HepG2 (cell line): Measurements from ENCODE around the gene PPM1G. TPM values are rescaled to one million over a fixed set of nuclear protein-coding genes. Genes with fewer than 3 reads are reported as not detected.

Experiments used
- ARNT ChIP-seq: fragments of 450-650 bp; IDR thresholded peaks from 2 replicates; pipeline ENCODE4 v1.6.1; 2017
- ARNT2 ChIP-seq: sonication (generic); formaldehyde crosslinking; IDR thresholded peaks from 2 replicates; pipeline ENCODE4 v1.8.0; 2022; ENCODE audit warnings: mild to moderate bottlenecking, low read depth, missing genetic modification reagents, moderate library complexity
- ATAD3A ChIP-seq: sonication (generic); formaldehyde crosslinking; IDR thresholded peaks from 2 replicates; pipeline ENCODE4 v1.4.0; 2020; ENCODE audit warnings: missing genetic modification reagents
- GTF3A ChIP-seq: sonication (generic); formaldehyde crosslinking; conservative IDR thresholded peaks from 2 replicates; pipeline ENCODE4 v1.4.0; 2020; ENCODE audit warnings: mild to moderate bottlenecking, missing genetic modification reagents
- GZF1 ChIP-seq: sonication (generic); formaldehyde crosslinking; IDR thresholded peaks from 2 replicates; pipeline ENCODE4 v1.5.1; 2020; ENCODE audit warnings: mild to moderate bottlenecking, missing genetic modification reagents
- HOXA7 ChIP-seq: sonication (generic); formaldehyde crosslinking; IDR thresholded peaks from 2 replicates; pipeline ENCODE4 v1.8.1; 2022; ENCODE audit warnings: mild to moderate bottlenecking, missing genetic modification reagents, moderate library complexity
- NFE2L1 ChIP-seq: sonication (generic); formaldehyde crosslinking; IDR thresholded peaks from 2 replicates; pipeline ENCODE4 v1.4.0; 2020; ENCODE audit warnings: missing genetic modification reagents, mild to moderate bottlenecking, borderline replicate concordance
- RAD21 ChIP-seq: fragments of 450-650 bp; formaldehyde crosslinking; IDR thresholded peaks from 2 replicates; pipeline ENCODE4 v1.5.0; 2020; ENCODE audit warnings: mild to moderate bottlenecking
- XRCC5 ChIP-seq: fragments of 200-400 bp; formaldehyde crosslinking; optimal IDR thresholded peaks from 2 replicates; pipeline ENCODE3; 2017; ENCODE audit warnings: mild to moderate bottlenecking, low read length
- ZFP36 ChIP-seq: fragments of 150-350 bp; IDR thresholded peaks from 2 replicates; pipeline ENCODE4 v1.6.1; 2018; ENCODE audit warnings: borderline replicate concordance, low read length, low read depth; ENCODE audit not compliant: partially characterized antibody
- ZKSCAN1 ChIP-seq: fragments of 150-350 bp; IDR thresholded peaks from 2 replicates; pipeline ENCODE4 v1.6.1; 2014; ENCODE audit warnings: low read length
- ZNF12 ChIP-seq: sonication (generic); formaldehyde crosslinking; IDR thresholded peaks from 2 replicates; pipeline ENCODE4 v1.5.0; 2020; ENCODE audit warnings: missing genetic modification reagents
- ZNF138 ChIP-seq: sonication (generic); formaldehyde crosslinking; IDR thresholded peaks from 2 replicates; pipeline ENCODE4 v1.5.0; 2020; ENCODE audit warnings: mild to moderate bottlenecking, low read depth, missing genetic modification reagents
- ZNF282 ChIP-seq: fragments of 450-650 bp; IDR thresholded peaks from 2 replicates; pipeline ENCODE4 v1.6.1; 2018; ENCODE audit not compliant: partially characterized antibody
- ZNF329 ChIP-seq: sonication (generic); formaldehyde crosslinking; IDR thresholded peaks from 2 replicates; pipeline ENCODE4 v1.9.0; 2021; ENCODE audit warnings: low read depth, mild to moderate bottlenecking, missing genetic modification reagents
- ZNF383 ChIP-seq: sonication (generic); formaldehyde crosslinking; IDR thresholded peaks from 2 replicates; pipeline ENCODE4 v1.4.0; 2020; ENCODE audit warnings: missing genetic modification reagents, mild to moderate bottlenecking, borderline replicate concordance
- ZNF432 ChIP-seq: sonication (generic); formaldehyde crosslinking; IDR thresholded peaks from 2 replicates; pipeline ENCODE4 v1.5.0; 2020; ENCODE audit warnings: missing genetic modification reagents, mild to moderate bottlenecking, borderline replicate concordance
- ZNF788 ChIP-seq: sonication (generic); formaldehyde crosslinking; IDR thresholded peaks from 2 replicates; pipeline ENCODE4 v1.5.0; 2020; ENCODE audit warnings: mild to moderate bottlenecking, missing genetic modification reagents, borderline replicate concordance
- ZNF790 ChIP-seq: sonication (generic); formaldehyde crosslinking; IDR thresholded peaks from 2 replicates; pipeline ENCODE4 v1.8.0; 2022; ENCODE audit warnings: missing genetic modification reagents, mild to moderate bottlenecking, borderline replicate concordance
- polyA plus RNA-seq, 8 experiments: library from polyadenylated mRNA; depleted of rRNA in 3 of 8; stranded (reverse) in 7 of 8; unstranded in 1 of 8; fragments of >200 nt; fragmentation: Illumina TruSeq in 4 of 8; extraction: Trizol in 4 of 8; gene quantifications; 2 replicates each; pipeline versions ENCODE4 v1.2.1 to v1.2.3, GENCODE V29; 2011 to 2016; ENCODE audit warnings: low read depth in 4 of 8, missing spikeins in 1 of 8, mixed read lengths in 1 of 8; ENCODE audit not compliant: insufficient read depth in 1 of 8
- total RNA-seq, 5 experiments: library from RNA; depleted of rRNA; stranded (reverse); fragments of >200 nt; fragmentation: Illumina TruSeq; extraction: Trizol; gene quantifications; 2 replicates each; pipeline ENCODE4 v1.2.3, GENCODE V29; 2016; ENCODE audit warnings: low read depth in 1 of 5
- TF ChIP-seq, protein P1 (sequence below): sonication (generic); formaldehyde crosslinking; conservative IDR thresholded peaks from 2 replicates; pipeline ENCODE4 v1.5.0; 2020; ENCODE audit warnings: missing genetic modification reagents
- TF ChIP-seq, protein P2 (sequence below): sonication (generic); formaldehyde crosslinking; IDR thresholded peaks from 2 replicates; pipeline ENCODE4 v1.4.0; 2020; ENCODE audit warnings: missing genetic modification reagents, mild to moderate bottlenecking, borderline replicate concordance
- TF ChIP-seq, protein P3 (sequence below): sonication (generic); formaldehyde crosslinking; IDR thresholded peaks from 2 replicates; pipeline ENCODE4 v1.4.0; 2020; ENCODE audit warnings: missing genetic modification reagents
- TF ChIP-seq, protein P4 (sequence below): sonication (generic); formaldehyde crosslinking; IDR thresholded peaks from 2 replicates; pipeline ENCODE4 v1.8.1; 2023; ENCODE audit warnings: missing genetic modification reagents, mild to moderate bottlenecking, borderline replicate concordance
- TF ChIP-seq, protein P5 (sequence below): sonication (generic); formaldehyde crosslinking; IDR thresholded peaks from 2 replicates; pipeline ENCODE4 v1.4.0; 2020; ENCODE audit warnings: missing genetic modification reagents, borderline replicate concordance

PPM1G gene
- total and polyA plus RNA-seq, 2 of the 13 experiments (the other 11 are each of a cell fraction or from before 2014, with no cell fraction given): 58.2 to 213 TPM

DNA sequence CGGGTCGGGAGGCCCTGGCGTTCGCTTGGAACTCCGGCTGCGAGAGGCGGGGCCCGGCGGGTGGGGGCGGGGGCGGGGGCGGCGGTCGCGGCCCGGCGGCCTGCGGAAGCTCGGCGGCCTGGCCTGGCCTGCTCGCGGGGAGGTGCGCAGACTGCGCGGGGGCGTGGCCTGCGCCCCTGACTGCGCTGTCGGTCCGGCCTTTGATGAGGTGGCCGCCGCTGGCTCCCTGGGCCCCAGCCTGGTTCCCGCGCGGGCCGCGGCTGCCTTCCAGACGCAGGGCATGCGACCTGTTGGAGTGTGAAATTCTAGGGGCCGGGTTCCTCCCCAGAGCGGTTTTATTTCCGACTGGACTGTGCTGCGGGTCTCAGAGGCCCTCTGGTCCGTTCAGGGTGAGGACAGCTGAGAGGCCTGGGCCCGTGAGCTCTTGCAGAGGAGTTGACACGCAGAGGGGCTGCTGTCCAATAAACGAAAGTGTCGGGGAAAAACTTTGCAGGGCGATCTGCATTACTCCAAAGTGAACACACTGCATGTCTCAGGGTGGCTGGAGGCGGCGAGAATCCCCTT lies 19.7 kb upstream of the PPM1G start (continued):
- TF ChIP-seq, protein P1, sequence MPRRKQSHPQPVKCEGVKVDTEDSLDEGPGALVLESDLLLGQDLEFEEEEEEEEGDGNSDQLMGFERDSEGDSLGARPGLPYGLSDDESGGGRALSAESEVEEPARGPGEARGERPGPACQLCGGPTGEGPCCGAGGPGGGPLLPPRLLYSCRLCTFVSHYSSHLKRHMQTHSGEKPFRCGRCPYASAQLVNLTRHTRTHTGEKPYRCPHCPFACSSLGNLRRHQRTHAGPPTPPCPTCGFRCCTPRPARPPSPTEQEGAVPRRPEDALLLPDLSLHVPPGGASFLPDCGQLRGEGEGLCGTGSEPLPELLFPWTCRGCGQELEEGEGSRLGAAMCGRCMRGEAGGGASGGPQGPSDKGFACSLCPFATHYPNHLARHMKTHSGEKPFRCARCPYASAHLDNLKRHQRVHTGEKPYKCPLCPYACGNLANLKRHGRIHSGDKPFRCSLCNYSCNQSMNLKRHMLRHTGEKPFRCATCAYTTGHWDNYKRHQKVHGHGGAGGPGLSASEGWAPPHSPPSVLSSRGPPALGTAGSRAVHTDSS (CRISPR knock-in tag): 0 out of 2 replicates have a peak, but pooled peaks have one; percentile 41
- TF ChIP-seq ZNF790 (no peak), ZNF138 (CRISPR knock-in tag) (no peak), ZKSCAN1 (peak; percentile 41; the same call in 1 of the 2 replicates), ZNF329 (CRISPR knock-in tag) (no peak), ZNF12 (CRISPR knock-in tag) (no peak), XRCC5 (no peak), NFE2L1 (CRISPR knock-in tag) (no peak), GTF3A (peak; percentile 87; the same call in 1 of the 2 replicates), HOXA7 (CRISPR knock-in tag) (no peak), GZF1 (no peak; the same call in 1 of the 2 replicates), ZNF432 (CRISPR knock-in tag) (no peak), ZNF788 (peak; percentile 66), ZFP36 (no peak), RAD21 (peak; percentile 50), ZNF383 (CRISPR knock-in tag) (no peak), ARNT (no peak), ARNT2 (CRISPR knock-in tag) (no peak), ZNF282 (no peak), ATAD3A (CRISPR knock-in tag) (no peak)
- TF ChIP-seq, protein P2, sequence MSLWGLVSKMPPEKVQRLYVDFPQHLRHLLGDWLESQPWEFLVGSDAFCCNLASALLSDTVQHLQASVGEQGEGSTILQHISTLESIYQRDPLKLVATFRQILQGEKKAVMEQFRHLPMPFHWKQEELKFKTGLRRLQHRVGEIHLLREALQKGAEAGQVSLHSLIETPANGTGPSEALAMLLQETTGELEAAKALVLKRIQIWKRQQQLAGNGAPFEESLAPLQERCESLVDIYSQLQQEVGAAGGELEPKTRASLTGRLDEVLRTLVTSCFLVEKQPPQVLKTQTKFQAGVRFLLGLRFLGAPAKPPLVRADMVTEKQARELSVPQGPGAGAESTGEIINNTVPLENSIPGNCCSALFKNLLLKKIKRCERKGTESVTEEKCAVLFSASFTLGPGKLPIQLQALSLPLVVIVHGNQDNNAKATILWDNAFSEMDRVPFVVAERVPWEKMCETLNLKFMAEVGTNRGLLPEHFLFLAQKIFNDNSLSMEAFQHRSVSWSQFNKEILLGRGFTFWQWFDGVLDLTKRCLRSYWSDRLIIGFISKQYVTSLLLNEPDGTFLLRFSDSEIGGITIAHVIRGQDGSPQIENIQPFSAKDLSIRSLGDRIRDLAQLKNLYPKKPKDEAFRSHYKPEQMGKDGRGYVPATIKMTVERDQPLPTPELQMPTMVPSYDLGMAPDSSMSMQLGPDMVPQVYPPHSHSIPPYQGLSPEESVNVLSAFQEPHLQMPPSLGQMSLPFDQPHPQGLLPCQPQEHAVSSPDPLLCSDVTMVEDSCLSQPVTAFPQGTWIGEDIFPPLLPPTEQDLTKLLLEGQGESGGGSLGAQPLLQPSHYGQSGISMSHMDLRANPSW (CRISPR knock-in tag): no peak
- TF ChIP-seq, protein P3, sequence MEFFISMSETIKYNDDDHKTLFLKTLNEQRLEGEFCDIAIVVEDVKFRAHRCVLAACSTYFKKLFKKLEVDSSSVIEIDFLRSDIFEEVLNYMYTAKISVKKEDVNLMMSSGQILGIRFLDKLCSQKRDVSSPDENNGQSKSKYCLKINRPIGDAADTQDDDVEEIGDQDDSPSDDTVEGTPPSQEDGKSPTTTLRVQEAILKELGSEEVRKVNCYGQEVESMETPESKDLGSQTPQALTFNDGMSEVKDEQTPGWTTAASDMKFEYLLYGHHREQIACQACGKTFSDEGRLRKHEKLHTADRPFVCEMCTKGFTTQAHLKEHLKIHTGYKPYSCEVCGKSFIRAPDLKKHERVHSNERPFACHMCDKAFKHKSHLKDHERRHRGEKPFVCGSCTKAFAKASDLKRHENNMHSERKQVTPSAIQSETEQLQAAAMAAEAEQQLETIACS (CRISPR knock-in tag): peak; percentile 48; the same call in 1 of the 2 replicates
- TF ChIP-seq, protein P4, sequence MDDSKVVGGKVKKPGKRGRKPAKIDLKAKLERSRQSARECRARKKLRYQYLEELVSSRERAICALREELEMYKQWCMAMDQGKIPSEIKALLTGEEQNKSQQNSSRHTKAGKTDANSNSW (CRISPR knock-in tag): no peak
- TF ChIP-seq, protein P5, sequence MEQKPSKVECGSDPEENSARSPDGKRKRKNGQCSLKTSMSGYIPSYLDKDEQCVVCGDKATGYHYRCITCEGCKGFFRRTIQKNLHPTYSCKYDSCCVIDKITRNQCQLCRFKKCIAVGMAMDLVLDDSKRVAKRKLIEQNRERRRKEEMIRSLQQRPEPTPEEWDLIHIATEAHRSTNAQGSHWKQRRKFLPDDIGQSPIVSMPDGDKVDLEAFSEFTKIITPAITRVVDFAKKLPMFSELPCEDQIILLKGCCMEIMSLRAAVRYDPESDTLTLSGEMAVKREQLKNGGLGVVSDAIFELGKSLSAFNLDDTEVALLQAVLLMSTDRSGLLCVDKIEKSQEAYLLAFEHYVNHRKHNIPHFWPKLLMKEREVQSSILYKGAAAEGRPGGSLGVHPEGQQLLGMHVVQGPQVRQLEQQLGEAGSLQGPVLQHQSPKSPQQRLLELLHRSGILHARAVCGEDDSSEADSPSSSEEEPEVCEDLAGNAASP: peak; percentile 18; the same call in 1 of the 2 replicates
